Heart left ventricle (tissue), 13 donors: Measurements from ENCODE around the gene CFAP91.

ENCODE experiments used
- POLR2A ChIP-seq, 2 donors: fragments of 450-650 bp; IDR thresholded peaks; one replicate each; pipeline ENCODE4 v1.6.1; 2017; ENCODE audit warnings: antibody characterized with exemption in 2 of 2, mild to moderate bottlenecking in 2 of 2, moderate library complexity in 2 of 2
- TF ChIP-seq, protein P1 (sequence below), 12 donors: fragments of 200-600 bp; sonication (generic) in 4 of 12; IDR thresholded peaks; one replicate each; pipeline versions ENCODE4 v1.5.0 to v1.8.0; 2018 to 2022; ENCODE audit warnings: antibody characterized with exemption in 12 of 12, mild to moderate bottlenecking in 5 of 12
- donor health status: ischemic (EF 13 %, LVEDD 7.1; RV severe dilation, severe dysfunction).
- donor health status: DM: no; HTN: yes; CAD: no.
- donor health status: DM: no; HTN: no; CAD: no.
- donor health status: ischemic (EF 25% LVEDD 6.9; RV normal size, moderate dysfunction).
- donor health status: ischemic (EF 25% LVEDD 5.7; RV mildly dilated, moderate dysfunction).
- donor health status: ischemic (EF 35%, LVEDD 5.7; RV mildly dilated, moderate dysfunction).
- donor health status: nonischemic (EF 11% LVEDD 7.7; RV severe dilation, severe dysfunction).
- donor health status: DM: yes; HTN: yes; CAD: no.
- donor health status: PGD.
- donor health status: ischemic (EF 29% LVEDD 5.4; RV normal size, mild dysfunction).
- donor health status: nonischemic (EF 23%, LVEDD 6.1; RV moderate dilation, normal function).

- TF ChIP-seq, protein P1, sequence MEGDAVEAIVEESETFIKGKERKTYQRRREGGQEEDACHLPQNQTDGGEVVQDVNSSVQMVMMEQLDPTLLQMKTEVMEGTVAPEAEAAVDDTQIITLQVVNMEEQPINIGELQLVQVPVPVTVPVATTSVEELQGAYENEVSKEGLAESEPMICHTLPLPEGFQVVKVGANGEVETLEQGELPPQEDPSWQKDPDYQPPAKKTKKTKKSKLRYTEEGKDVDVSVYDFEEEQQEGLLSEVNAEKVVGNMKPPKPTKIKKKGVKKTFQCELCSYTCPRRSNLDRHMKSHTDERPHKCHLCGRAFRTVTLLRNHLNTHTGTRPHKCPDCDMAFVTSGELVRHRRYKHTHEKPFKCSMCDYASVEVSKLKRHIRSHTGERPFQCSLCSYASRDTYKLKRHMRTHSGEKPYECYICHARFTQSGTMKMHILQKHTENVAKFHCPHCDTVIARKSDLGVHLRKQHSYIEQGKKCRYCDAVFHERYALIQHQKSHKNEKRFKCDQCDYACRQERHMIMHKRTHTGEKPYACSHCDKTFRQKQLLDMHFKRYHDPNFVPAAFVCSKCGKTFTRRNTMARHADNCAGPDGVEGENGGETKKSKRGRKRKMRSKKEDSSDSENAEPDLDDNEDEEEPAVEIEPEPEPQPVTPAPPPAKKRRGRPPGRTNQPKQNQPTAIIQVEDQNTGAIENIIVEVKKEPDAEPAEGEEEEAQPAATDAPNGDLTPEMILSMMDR (IDR thresholded peaks at IDR 0.05) = no peak
- no peak for TF ChIP-seq POLR2A (IDR thresholded peaks at IDR 0.05)
These were observed 1.7 kb upstream of the CFAP91 start for GRCh38 chr3:119700920-119701734.
